PFSK-1 (cell line): Measurements from ENCODE around the gene GSTK1.

Experiments used
- FOXP2 ChIP-seq: optimal IDR thresholded peaks from 2 replicates; pipeline ENCODE3; 2011; ENCODE audit warnings: borderline replicate concordance, control low read depth, inconsistent platforms; ENCODE audit not compliant: insufficient read depth; ENCODE audit errors: extremely low read length, extremely low read depth
- POLR2AphosphoS5 ChIP-seq: IDR thresholded peaks from 2 replicates; pipeline ENCODE4 v1.6.1; 2012; ENCODE audit warnings: low read depth, mild to moderate bottlenecking, control low read depth, low read length, moderate library complexity
- SIN3A ChIP-seq: IDR thresholded peaks from 2 replicates; pipeline ENCODE4 v1.6.1; 2012; ENCODE audit warnings: mild to moderate bottlenecking, low read length, moderate library complexity, borderline replicate concordance; ENCODE audit not compliant: insufficient read depth
- TAF1 ChIP-seq: IDR thresholded peaks from 2 replicates; pipeline ENCODE4 v1.6.1; 2012; ENCODE audit warnings: low read length, control low read depth, borderline replicate concordance; ENCODE audit not compliant: insufficient read depth
- TF ChIP-seq, protein P1 (sequence below), 2 experiments: IDR thresholded peaks; 2 replicates each; pipeline versions ENCODE4 v1.6.1 to v1.8.0; 2011 to 2012; ENCODE audit warnings: low read depth in 2 of 2, low read length in 2 of 2, control low read depth in 1 of 2, inconsistent platforms in 1 of 2, mild to moderate bottlenecking in 1 of 2, moderate library complexity in 1 of 2; ENCODE audit not compliant: insufficient read depth in 1 of 2

Gene GSTK1

DNA sequence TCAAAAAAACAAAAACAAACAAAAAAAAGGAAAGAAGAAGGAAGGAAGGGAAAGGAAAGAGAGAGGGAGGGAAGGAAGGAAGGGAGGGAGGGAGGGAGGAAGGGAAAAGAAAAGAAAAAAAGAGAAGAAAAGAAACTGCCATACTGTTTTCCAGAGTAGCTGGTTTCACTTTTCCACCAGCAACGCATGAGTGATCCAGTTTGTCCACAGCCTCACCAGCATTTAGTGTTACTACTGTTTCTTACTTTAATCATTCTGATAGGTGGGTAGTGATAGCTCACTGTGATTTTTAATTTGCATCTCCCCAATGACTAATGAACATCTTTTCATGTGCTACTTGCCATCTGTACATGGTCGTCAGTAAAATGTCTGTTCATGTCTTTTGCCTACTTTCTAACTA, 9.6 kb downstream of the GSTK1 start:
- no peak for TF ChIP-seq POLR2AphosphoS5
- TF ChIP-seq TAF1 = no peak
- TF ChIP-seq, protein P1, sequence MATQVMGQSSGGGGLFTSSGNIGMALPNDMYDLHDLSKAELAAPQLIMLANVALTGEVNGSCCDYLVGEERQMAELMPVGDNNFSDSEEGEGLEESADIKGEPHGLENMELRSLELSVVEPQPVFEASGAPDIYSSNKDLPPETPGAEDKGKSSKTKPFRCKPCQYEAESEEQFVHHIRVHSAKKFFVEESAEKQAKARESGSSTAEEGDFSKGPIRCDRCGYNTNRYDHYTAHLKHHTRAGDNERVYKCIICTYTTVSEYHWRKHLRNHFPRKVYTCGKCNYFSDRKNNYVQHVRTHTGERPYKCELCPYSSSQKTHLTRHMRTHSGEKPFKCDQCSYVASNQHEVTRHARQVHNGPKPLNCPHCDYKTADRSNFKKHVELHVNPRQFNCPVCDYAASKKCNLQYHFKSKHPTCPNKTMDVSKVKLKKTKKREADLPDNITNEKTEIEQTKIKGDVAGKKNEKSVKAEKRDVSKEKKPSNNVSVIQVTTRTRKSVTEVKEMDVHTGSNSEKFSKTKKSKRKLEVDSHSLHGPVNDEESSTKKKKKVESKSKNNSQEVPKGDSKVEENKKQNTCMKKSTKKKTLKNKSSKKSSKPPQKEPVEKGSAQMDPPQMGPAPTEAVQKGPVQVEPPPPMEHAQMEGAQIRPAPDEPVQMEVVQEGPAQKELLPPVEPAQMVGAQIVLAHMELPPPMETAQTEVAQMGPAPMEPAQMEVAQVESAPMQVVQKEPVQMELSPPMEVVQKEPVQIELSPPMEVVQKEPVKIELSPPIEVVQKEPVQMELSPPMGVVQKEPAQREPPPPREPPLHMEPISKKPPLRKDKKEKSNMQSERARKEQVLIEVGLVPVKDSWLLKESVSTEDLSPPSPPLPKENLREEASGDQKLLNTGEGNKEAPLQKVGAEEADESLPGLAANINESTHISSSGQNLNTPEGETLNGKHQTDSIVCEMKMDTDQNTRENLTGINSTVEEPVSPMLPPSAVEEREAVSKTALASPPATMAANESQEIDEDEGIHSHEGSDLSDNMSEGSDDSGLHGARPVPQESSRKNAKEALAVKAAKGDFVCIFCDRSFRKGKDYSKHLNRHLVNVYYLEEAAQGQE (IDR thresholded peaks at IDR 0.05; ENCODE audit: insufficient read depth in 1 of 2, low read depth in 2 of 2, low read length in 2 of 2) = no peak
- no peak for TF ChIP-seq FOXP2
- TF ChIP-seq SIN3A = no peak

DNA sequence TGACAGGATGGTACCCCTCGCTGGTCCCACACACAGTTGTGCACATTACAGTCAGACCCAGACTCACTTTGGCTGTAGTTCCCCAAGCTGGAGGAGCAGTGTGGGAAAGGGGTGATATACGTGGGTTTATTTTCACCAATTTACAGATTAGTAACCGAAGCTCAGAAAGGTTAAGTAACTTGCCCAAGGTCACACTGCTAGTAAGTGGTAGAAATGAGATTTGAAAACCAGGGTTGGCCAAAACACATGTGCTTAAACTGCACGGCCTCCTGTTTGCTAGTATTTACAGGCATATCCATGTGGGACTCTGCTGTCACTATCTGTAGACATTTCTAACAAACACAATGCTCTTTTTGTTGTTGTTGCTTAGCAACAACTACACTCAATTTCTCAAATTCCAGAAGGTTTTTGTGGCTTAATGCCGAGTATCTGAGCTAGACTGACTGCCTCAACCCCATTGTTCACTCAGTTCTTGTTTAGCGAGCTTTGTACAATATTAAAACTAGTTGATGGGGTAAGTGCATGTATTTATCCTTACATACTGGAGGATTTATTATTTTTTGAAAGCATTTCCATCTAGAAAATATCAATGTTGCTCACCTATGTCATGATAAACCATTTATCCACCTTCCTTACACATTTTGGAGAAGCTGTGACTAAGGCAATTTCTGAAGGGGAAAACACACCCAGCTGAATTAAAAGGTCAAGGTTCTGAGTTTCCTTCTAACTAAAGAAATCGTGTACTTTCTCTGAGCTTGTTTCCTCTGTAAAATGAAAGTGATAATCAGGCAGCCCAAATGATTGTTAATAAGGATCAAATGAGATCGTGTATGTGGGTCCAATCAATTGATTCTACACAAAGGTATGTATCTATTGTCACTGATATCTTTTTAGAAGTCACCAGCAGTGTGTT, 16.2 kb downstream of the GSTK1 start:
- TF ChIP-seq SIN3A = no peak
- TF ChIP-seq TAF1 = no peak
- TF ChIP-seq POLR2AphosphoS5 = no peak
- TF ChIP-seq, protein P1 (IDR thresholded peaks at IDR 0.05; ENCODE audit: insufficient read depth in 1 of 2, low read depth in 2 of 2, low read length in 2 of 2) = no peak
- TF ChIP-seq FOXP2 = no peak

DNA sequence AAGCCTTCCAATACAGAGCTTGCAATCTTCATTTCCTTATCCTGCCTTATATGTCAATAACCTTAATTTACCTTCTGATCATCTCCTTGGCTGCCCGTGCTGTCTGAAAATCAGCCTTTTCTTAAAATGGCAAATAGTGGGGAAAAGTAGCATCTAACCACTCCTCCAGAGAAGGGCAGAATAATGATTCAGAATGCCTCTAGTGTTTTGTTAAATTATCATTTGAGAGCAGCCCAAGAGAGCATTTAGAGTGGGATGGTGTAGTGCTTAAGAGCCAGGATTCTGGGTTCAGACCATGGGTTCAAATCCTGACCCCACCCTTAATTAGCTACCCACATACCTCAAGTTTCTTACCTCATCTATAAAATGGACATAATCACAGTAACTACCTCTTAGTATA, 16.9 kb downstream of the GSTK1 start:
- TF ChIP-seq TAF1 (no peak), SIN3A (no peak), FOXP2 (no peak), POLR2AphosphoS5 (no peak)
- TF ChIP-seq, protein P1 (IDR thresholded peaks at IDR 0.05; ENCODE audit: insufficient read depth in 1 of 2, low read depth in 2 of 2, low read length in 2 of 2) = no peak

DNA sequence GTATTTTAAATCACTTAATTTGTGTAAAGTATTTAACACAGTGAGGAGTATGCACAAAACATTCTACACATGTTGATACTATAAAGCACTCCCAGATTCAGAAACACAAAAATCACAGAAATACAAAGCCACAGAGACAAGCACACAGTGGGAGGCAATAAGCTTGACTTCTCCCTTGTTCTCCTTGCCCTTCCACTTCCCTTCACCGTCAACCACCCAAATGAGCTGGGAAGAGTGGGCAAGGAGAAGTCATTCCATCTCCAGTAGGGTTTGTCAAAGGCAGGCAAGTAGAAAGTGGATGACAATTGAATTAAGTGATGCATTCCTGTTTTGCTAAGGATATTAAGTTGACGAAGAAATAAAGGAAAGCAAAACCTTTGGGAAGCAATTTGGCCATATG, 17.3 kb downstream of the GSTK1 start:
- TF ChIP-seq TAF1 (no peak), SIN3A (no peak), POLR2AphosphoS5 (no peak), FOXP2 (no peak)
- TF ChIP-seq, protein P1 (IDR thresholded peaks at IDR 0.05; ENCODE audit: insufficient read depth in 1 of 2, low read depth in 2 of 2, low read length in 2 of 2) = no peak

DNA sequence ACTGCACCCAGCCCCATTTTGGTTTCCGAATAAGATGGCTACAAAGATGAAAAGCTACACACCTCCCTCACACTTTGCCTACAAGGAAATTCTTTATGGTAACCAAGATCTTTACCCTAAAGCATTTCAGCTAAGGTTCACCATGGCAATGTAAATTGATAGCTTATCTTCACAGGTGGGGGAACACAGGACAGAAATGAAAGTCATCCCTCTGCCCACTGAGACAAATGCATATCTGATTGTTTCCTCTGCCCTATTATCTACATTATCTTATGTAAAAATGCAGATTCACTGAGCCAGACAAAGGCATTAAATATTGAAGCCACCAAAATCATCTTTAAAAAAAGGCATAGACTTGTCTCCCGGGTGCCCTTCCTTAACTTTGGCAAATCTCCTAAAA, 18.3 kb downstream of the GSTK1 start:
- TF ChIP-seq SIN3A (no peak), TAF1 (no peak), POLR2AphosphoS5 (no peak), FOXP2 (no peak)
- TF ChIP-seq, protein P1 (IDR thresholded peaks at IDR 0.05; ENCODE audit: insufficient read depth in 1 of 2, low read depth in 2 of 2, low read length in 2 of 2) = no peak
